DMS 273 (cell line): ENCODE results near the gene ASTN2.

Experiments used
- DNase-seq: peaks from one replicate; lab custom pipeline; 2025; ENCODE audit not compliant: unreplicated experiment; lab: John Stamatoyannopoulos, UW

Gene ASTN2

DNA sequence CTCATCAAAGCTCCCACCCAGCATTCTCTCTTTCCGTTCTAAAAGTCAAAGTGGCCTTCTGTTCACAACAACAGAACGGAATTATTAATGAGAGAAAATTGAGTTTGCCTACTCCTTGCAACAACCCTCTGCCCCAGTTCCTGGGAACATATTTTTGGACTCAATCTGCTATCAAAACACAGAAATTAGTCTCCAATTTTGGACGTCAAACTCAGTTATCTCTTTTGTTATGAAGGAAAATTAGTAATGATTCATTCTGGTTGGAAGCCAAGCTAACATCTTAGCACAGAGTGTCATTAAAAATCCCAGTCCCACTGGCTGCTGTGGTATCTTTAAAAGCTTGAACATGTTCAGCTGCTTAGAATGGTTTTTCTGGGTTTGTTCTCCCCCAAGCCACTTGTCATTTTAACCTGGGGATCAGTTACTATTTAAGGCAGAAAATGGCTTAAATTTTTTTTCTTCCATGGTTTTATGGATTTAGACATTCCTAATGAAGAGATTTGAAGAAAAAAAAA lies 384.5 kb downstream of the ASTN2 start:
- no peak for DNase-seq

DNA sequence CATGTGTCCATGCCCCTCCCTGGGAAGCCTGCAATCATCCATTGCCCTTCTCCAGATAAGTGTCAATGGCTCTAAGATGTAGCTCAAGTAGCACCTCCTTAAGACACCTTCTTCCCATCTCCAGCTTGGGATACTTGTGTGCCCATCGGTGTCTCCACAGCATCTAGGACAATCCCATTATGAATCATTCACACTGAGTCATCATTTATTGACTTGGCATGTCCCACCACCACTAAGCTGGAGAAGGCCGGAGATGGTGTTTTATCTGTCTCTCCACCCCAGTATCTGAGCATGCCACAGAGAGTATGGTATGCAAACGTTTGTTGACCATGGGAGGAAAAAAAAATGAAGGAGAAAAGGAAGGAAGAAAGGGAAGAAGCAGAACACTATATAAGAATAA lies 385.5 kb downstream of the ASTN2 start:
- no peak for DNase-seq

DNA sequence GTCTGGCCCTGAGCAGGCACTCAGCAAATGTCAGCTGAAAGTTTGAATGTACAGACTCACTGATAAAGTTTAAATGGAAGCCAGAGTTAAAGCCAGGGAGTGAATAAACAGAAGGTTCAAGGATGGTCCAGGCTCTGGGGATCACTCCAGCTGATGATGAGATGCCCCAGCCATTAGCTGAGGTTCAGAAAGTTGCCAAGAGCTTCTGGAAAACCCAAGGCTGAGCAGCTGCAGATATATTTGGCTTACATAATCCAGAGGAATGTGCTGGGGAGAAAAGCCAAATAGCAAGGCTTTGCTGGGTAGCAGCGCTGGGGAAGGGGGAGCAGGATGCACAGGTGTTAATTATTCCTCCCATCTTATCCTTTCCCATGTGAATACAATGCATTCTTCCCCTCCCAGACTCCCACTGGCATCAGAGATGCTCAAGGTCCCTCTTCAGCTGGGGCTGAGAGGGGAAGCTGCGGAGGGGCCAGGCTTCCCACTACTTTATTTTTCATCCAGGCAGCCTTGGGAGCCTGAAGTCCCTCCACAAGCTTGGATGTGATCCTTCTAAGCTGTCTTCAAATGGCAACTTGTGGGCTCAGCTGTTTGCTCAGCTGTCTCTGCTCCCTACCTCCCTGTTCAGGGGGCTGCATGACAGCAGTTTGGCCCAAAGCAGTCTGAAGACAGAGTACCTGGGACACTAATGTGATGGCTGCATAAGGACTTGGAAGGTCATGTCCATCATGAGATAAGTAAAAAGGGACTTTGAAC lies 386.6 kb downstream of the ASTN2 start:
- no peak for DNase-seq

DNA sequence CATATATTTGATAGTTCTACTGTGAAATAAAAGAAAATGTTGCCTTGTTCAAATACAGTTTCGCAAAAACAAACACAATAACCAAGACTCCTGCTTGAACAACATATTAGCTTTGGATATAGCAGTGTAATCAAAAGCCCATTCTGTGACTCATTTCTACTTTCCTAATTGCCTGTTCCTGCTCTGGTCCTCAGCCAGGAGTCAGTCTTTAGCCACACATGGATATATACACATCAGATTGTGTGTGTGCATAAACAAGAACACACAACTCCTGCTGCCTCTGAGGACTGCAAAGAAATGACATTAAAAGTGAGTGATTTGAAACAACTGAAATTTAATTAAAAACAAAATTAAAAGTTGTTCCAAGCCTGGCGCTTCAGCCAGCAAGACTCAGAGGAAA lies 393.0 kb downstream of the ASTN2 start:
- DNase-seq = no peak

DNA sequence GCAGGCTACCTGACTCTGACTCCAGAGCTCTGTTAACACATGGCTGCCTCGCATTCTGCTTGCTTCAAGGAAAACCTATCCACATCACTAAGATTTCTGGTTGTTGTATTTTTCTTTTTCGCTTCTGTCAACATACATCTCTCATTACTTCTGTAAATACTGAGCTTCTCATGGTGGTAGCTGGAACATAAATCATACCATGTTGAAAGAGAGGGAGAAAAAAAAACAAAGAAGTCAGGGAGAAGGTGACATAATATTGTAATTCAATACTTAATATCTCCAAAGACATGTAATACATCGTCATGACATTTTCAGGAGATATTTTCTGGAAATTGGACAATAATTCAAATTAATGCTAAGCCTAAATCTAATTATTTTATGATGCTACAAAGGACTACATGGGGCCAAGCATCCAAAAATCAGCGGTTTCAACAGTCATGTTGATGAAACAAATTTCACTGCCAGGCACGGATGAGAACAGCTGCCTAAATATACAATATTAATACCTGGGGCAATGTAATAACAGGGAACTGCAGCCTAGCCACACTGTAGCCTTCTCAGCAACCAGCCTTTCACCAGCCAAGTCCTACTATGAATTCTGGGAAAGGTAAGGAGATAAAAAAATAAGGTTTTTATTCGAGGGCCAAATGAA lies 395.8 kb downstream of the ASTN2 start:
- DNase-seq = no peak

DNA sequence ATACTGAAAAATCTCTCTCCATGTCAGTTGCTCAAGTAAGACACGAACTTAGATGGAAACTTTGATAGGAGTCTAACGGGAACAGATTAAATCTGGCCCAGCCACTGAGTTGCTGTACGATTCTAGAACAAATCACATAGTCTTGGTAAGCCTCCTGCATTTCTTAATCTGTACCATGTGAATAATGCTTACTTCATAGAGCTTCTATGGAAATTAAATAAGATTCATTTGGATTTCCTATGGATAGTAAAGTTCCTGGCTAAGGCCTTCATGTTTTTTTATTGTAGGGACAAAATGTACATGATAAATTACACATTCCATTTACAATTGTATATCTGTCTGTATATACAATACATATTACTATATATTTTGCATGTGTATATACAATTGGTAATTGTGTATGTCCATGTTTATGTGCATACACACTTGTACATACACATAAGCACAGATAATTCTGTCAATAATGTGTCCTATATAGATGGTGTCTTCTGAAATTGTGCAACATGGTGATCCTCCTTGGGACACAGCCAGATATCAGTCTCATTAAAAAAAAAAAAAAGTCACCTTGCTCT lies 397.4 kb downstream of the ASTN2 start:
- no peak for DNase-seq

DNA sequence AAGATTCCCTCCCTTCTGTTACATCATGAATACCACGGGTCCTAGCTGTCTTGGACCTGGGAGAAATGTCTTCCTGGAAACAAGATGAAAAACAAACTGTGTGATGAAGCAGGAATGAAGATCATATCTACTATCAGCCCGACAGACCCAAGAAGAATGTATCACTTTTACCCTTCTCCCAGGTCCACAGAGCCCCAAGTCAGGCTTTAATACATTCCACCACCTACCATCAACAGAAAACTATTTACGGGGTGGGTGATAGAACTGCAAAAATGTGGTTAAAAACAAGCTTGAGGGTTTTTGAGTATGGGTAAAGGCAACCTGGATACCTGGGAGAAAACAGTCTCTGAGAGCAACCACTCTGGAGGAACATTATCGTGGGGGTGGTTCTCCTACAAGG lies 400.8 kb downstream of the ASTN2 start:
- DNase-seq = no peak

DNA sequence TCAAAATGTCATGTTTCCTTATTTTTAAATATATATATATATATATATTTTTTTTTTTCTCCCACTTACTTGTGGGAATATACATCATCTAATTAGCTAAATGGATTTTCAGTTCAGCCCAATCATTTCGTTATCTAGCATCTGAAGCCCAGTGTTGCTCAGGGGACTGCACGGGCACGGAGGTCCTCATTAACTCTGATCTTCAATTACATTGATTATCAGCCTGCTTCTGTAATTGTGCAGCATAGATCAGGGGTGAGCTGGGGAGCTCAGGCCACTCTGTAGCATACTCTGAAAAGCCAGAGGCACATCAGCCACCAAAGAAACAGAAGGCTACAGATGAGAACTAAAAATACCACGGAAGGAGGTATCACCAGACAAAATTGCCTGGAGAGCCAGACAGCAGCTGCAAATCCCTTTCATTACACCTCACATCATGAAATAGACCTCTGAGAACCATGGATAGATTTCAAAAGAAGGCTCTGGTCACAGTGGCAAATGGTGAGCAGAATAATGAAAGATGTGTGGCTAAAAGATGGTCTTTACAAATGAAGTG lies 401.3 kb downstream of the ASTN2 start:
- no peak for DNase-seq

DNA sequence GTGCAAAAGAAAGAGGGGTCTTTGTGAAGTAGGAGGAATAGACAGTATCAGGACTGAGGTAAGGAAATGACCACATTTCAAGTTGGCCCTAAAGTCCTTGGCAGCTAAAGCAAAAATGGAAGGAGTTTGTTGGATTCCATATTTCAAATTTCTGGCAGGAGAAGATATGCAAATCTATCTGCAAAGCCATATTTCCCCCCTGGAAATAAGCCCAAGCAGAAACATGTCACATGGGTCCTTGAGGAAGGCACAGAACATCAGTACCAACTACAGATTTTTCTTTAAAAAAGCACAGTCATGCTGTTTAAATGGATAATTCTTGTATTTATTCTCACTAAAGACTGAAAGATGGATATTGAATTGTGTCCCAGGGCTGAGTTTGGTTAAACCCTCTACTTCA lies 404.8 kb downstream of the ASTN2 start:
- DNase-seq = no peak

DNA sequence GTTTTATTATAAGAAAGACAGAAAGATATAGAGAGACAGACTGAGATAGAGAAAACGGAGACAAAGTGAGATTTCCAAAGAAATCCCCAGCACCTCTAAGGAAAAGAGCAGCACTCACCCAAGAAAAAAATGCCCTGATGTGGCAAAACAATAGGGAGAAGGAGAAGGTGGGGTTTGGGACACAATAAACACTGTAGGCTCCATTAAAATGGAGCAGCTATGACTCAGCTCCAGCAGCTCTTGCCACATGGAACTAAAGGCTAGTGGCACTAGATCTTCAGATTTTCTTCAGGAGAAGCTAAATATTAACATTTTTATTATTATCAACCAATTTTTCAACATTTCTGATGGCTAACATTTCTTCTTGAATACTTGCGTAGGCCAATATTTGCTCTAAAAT lies 406.0 kb downstream of the ASTN2 start:
- DNase-seq = no peak

DNA sequence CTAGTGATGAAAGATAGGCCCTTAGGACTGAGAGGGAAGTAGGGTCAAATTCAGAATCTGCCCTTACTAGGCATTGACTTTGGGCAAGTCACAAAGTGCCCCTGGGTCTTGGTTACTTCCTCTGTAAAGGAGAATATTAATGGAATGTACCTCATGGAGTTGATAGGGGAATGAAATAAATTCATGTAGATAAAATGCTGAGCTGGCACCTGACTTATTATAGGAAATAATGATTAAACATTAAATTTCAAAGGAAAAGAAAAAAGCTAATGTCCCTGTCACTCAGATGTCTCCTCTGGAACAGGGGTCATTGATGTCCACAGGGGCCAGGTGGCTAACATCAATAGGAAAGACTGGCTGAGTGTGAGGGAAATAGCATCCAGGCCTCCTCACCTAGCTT lies 406.4 kb downstream of the ASTN2 start:
- no peak for DNase-seq

DNA sequence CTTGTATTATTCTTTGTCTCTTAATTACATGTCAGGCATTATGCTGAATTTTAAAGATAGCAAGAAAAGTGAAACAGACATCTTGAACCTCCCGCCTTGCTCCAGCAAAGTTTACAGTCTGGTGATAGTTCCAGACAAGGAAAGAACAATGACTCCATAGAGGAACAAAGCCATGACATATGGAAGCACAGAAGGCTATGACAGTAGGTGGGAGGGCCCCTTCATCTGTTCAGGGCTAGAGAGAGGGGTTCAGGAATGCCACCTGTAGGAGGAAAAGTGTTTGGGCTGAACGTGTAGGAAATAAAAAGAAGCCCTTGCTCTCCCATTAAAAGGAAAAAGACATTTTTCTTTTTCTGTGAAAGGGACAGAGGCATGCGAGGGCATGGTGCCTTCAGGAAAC lies 412.2 kb downstream of the ASTN2 start:
- no peak for DNase-seq

DNA sequence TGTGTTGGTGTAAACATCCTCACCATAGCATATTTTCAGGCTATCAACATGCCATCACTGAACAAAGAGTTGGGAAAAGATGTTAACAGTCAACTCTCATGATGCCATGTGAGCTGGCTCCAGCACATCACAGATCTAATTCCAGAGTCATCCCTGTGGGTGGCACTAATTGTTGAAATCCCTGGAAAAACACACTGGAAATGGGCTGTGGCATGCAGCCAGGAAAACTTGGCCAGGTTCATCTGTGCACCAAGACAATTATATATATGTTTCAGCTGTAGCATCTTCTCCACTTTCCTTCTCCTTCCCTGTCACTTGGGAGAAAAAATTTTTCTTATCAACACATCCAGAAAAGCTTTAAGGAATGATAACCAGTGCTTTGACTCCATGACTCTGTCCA lies 414.0 kb downstream of the ASTN2 start:
- DNase-seq = no peak

DNA sequence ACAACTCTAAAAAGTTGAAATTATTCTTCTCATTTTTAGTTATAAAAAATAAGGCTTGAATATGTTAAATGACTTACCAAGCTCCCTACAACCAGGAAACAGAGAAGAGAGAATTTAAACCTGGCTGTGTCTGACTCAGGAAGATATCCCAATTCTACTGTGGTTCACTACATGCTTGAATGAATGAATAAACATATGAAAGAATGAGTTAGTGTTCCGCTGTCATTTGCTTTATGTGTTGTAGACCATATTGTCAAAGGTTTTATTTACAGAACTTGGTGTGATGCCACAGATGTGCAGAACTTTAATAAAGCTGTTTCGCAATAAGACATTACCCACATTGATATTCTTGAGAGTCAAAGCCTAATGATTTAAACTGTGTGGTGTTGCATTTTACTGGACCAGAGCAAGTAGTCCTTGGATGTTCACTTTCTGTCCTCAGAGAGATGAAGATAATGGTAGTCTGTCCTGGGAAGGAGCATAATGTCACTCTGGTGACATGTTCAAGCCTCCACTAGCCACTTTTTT lies 414.6 kb downstream of the ASTN2 start:
- DNase-seq = no peak

DNA sequence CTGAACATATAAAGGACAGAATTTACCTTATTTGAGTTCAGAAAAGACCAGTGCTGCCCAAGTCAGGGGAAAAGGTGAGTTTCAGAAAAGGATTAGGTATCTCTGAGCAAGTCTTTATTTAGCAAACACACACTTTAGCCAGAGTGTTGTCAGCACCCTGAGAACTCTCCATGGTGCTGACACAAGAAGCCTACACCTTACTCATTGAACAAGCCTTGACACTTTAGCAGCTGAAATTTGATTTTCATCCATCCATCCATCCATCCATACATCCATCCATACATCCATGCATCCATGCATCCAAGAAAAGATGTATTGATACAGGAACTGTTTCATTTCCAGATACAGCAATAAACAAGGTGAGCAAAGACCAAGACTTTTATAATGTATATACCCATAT lies 416.6 kb downstream of the ASTN2 start:
- peak; percentile 4 for DNase-seq

DNA sequence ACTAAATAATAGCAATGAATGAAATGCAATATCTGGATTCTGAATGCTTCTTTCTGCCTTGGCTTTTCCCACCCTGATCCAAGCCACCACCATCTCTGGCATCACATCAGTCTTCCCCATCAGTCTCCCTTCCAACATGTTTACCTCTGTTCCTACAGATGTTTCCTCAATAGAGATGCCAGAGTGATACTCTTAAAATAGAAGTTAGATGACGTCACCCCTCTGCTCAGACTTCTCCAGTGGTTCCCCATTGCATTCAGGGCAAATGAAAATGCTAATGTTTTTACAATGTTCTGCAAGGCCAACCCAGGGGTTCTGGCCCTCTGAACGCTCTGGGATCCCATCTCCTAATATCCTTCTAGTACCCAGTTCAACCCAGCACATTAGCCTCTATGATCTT lies 422.0 kb downstream of the ASTN2 start:
- no peak for DNase-seq

DNA sequence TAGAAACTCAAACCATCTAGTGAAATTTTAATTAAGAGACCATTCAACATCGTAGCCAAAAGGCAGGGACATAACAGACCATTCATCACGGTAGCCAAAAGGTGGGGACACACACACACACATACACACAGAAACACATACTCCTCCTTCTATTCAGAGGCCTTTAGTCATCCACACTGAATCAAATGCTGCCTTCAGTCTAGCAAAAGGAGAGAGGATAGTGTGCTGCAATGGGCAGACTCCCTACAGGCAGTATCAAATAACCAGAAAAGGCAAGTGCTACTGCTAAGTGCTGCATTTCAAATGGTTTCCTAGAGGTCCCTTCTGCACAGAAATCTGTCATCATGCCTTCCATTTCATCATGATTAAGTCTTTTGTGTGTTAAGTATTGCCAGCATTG lies 423.8 kb downstream of the ASTN2 start:
- no peak for DNase-seq

DNA sequence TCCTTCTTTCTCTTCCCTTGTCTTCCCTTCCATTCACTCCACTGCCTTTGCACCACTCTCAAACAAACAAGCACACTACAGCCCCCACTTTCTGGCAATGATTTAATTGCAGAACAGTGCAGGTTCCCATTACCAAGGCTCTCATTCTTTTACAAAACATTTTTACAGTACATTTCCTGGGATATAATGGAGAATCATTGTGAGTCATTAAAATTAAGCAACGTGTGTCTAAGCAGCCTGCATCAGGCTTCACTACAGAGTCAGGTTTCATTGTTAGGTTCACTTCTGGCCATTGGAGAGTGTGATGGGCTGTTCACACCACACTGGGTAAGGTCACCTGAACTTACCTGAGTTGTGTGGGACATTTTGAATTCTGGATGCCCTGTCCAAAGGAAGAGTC lies 424.3 kb downstream of the ASTN2 start:
- no peak for DNase-seq

DNA sequence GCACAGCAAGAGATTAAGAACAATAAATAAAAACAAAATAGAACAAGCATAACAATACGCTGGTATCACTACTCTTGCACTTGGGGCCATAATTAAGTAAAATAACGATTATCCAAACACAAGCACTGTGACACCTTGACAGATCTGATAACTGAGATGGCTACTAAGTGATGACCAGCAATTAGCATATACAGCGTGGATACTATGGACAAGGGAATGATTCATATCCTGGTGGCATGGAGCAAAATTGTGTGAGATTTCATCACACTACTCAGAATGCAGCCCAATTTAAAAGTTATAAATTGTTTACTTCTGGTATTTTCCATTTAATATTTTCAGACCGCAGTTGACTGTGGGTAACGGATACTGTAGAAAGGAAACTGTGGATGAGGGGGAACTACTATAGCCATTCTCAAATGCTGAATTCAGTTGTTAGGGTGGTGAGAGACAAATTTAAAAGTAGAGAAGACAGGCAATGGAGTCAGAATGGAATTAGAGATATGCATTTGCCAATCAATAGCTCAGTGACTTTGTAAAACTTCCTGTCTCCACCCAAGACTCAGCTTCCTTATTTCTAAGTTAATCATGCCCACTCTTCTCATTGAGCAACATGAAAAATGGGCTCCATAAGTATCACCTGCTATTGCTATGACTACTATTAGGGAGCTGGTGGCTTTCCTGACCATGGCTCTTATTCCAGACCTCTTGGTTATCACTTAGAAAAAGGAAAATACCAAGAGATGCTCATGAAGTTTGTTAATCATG lies 427.0 kb downstream of the ASTN2 start:
- DNase-seq = no peak

DNA sequence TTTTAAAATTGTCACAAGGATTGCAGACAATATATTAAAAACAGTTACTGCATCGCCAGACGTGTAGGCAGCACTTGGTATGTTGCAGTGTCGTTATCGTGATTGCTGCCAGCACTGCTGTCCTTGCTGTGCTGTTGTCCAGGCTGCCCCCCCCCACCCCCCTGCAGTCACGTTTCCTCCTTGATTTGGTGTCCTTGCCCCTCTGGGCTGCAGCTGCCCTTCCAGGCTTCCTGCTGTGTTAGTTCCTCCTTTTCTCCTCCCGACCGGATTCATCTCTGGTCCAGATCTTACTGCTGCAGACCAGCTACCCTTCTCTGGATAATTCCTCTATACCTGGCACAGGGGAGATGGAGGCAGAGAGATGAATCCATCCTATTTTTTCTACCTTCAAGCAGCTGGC lies 428.8 kb downstream of the ASTN2 start:
- DNase-seq = no peak

DNA sequence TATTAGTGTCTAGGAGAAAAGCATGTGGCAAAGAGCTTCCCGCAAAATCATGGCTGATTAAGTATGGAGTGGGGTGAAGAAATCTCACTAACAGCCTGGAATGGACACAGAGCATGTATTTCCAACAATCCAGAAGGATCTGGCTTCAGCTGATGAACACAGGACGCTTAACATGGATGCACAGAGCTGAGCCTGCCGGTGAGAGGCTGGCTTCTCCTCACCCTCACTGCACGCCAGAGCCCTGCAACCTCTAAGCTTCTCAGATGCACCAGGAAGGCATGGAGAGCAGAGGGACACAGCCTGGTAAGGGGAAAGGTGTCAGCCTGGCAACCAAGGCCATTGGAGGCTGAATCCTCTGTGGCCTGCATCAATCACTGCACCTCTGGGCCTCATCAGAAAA lies 429.3 kb downstream of the ASTN2 start:
- no peak for DNase-seq
